T follicular helper cell (primary cell): ENCODE measurements around the gene ATP6AP2.
"Not testable (repeated sequence)": the region's sequence is repeated elsewhere in the genome, so short reads cannot be mapped to it uniquely, and the experiment has no call there.

Source experiments
- DNase-seq: peaks from one replicate; pipeline ENCODE4 v3.0.0-alpha.2; 2020; ENCODE audit warnings: low read depth

The ATP6AP2 gene

GRCh38 chrX:40575411-40575810 lies 5.4 kb upstream of the ATP6AP2 start:
- DNase-seq: not testable (repeated sequence)

GRCh38 chrX:40576291-40576690 lies 4.5 kb upstream of the ATP6AP2 start:
- no peak for DNase-seq

- no peak for DNase-seq
Observed at GRCh38 chrX:40578039-40578695, 2.6 kb upstream of the ATP6AP2 start.

- no peak for DNase-seq
Observed at GRCh38 chrX:40579141-40579540, 1.6 kb upstream of the ATP6AP2 start.

- DNase-seq: no peak
Observed at GRCh38 chrX:40579900-40580536, 752 bp upstream of the ATP6AP2 start.

- no peak for DNase-seq
Observed at GRCh38 chrX:40581336-40581920, 658 bp downstream of the ATP6AP2 start.

GRCh38 chrX:40582178-40582577 lies 1.4 kb downstream of the ATP6AP2 start:
- DNase-seq: not testable (repeated sequence)

- no peak for DNase-seq
Observed at GRCh38 chrX:40582811-40583210, 2.0 kb downstream of the ATP6AP2 start.

GRCh38 chrX:40587623-40588022 lies 6.9 kb downstream of the ATP6AP2 start:
- DNase-seq: not testable (repeated sequence)

- DNase-seq: not testable (repeated sequence)
Observed at GRCh38 chrX:40589616-40590321, 9.0 kb downstream of the ATP6AP2 start.

- no peak for DNase-seq
Observed at GRCh38 chrX:40603446-40603845, 22.7 kb downstream of the ATP6AP2 start.

- DNase-seq: no peak
Observed at GRCh38 chrX:40607381-40607780, 26.6 kb downstream of the ATP6AP2 start.

- no peak for DNase-seq
Observed at GRCh38 chrX:40612511-40612910, 31.7 kb downstream of the ATP6AP2 start.

GRCh38 chrX:40615976-40616375 lies 35.2 kb downstream of the ATP6AP2 start:
- DNase-seq: no peak

GRCh38 chrX:40617566-40617965 lies 36.8 kb downstream of the ATP6AP2 start:
- no peak for DNase-seq

GRCh38 chrX:40622479-40623138 lies 41.8 kb downstream of the ATP6AP2 start:
- no peak for DNase-seq

- no peak for DNase-seq
Observed at GRCh38 chrX:40623139-40623536, 42.4 kb downstream of the ATP6AP2 start, which contains the start of gene MPC1L. MPC1L (plus strand) TSS chrX:40623428; CDS start chrX:40623566, 138 bp downstream.

GRCh38 chrX:40623665-40624064 lies 42.9 kb downstream of the ATP6AP2 start:
- no peak for DNase-seq

GRCh38 chrX:40625294-40625693 lies 44.5 kb downstream of the ATP6AP2 start:
- no peak for DNase-seq

- DNase-seq: no peak
Observed at GRCh38 chrX:40628506-40628905, 47.7 kb downstream of the ATP6AP2 start.

- no peak for DNase-seq
Observed at GRCh38 chrX:40632199-40632598, 51.4 kb downstream of the ATP6AP2 start.

- no peak for DNase-seq
Observed at GRCh38 chrX:40637687-40638086, 56.9 kb downstream of the ATP6AP2 start.
